Mammary epithelial cell (primary cell): Measurements from ENCODE around the gene KCNQ5.

Experiments
- CTCF ChIP-seq, 2 donors: IDR thresholded peaks in 1 of 2; conservative IDR thresholded peaks in 1 of 2; 2 replicates each; pipeline ENCODE4 v1.5.1; 2011 to 2012; ENCODE audit warnings: inconsistent platforms in 2 of 2, low read length in 2 of 2, mild to moderate bottlenecking in 2 of 2, control low read depth in 1 of 2, low read depth in 1 of 2; ENCODE audit not compliant: insufficient read depth in 1 of 2; ENCODE audit errors: extremely low read depth in 1 of 2
- EZH2 ChIP-seq: IDR thresholded peaks from 2 replicates; pipeline ENCODE4 v1.6.1; 2012; ENCODE audit warnings: low read length, inconsistent platforms, borderline replicate concordance

DNA sequence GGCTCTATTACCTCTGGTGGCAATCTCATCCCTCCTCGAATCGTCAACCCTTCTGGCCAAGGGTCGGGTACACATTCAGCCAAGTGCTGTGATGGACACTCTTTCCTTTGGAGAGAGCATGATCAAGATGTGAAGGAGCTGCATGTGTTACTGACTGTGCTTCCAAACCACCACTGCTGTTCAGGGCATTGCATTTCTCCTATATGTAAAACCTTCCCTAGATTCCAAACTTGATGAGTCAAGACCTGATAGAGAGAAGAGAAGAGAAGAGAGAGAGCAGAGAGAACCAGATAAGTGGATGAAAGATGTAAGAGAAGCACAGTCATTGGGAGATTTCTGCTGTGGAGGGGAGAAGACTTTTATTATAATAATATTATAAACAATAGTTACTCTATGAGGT, 162.2 kb downstream of the KCNQ5 start:
- TF ChIP-seq CTCF (conservative IDR thresholded peaks at IDR 0.05 in 1 of 2, IDR thresholded peaks at IDR 0.05 in 1 of 2; ENCODE audit: extremely low read depth in 1 of 2, insufficient read depth in 1 of 2, low read depth in 1 of 2, low read length in 2 of 2): no peak
- no peak for TF ChIP-seq EZH2
